Hepatocyte (in vitro differentiated cells): Measurements from ENCODE around the gene PRDX5. TPM values are rescaled to one million over a fixed set of nuclear protein-coding genes. Genes with fewer than 3 reads are reported as not detected.

Experiments
- DNase-seq: peaks from one replicate; pipeline ENCODE4 v3.0.0-alpha.2; 2016; ENCODE audit warnings: low spot score
- H2AFZ ChIP-seq: fragments of 200-600 bp; sonication (generic); 2 replicates; pipeline ENCODE4 v1.6.0; 2016; ENCODE audit warnings: antibody characterized with exemption, mild to moderate bottlenecking
- H3K27ac ChIP-seq: fragments of 200-600 bp; sonication (generic); 2 replicates; pipeline ENCODE4 v1.5.1; 2016; ENCODE audit warnings: mild to moderate bottlenecking
- H3K27me3 ChIP-seq: fragments of 200-600 bp; sonication (generic); 2 replicates; pipeline ENCODE4 v1.6.1; 2016
- H3K36me3 ChIP-seq: fragments of 200-600 bp; sonication (generic); replicated peaks from 2 replicates; pipeline ENCODE4 v1.5.1; 2016; ENCODE audit warnings: low read depth; ENCODE audit not compliant: insufficient read depth
- H3K4me1 ChIP-seq: fragments of 200-600 bp; sonication (generic); 2 replicates; pipeline ENCODE4 v1.5.1; 2016; ENCODE audit warnings: mild to moderate bottlenecking, moderate library complexity; ENCODE audit not compliant: insufficient read depth
- H3K4me2 ChIP-seq: fragments of 200-600 bp; sonication (generic); 2 replicates; pipeline ENCODE4 v1.6.0; 2016
- H3K4me3 ChIP-seq: fragments of 200-600 bp; sonication (generic); 2 replicates; pipeline ENCODE4 v1.5.1; 2016; ENCODE audit warnings: mild to moderate bottlenecking
- H3K79me2 ChIP-seq: fragments of 200-600 bp; sonication (generic); 2 replicates; pipeline ENCODE4 v1.6.0; 2017; ENCODE audit warnings: mild to moderate bottlenecking
- H3K9me2 ChIP-seq: fragments of 200-600 bp; sonication (generic); replicated peaks from 2 replicates; pipeline ENCODE4 v1.6.0; 2017; ENCODE audit warnings: mild to moderate bottlenecking; ENCODE audit not compliant: insufficient read depth
- H3K9me3 ChIP-seq: fragments of 200-600 bp; sonication (generic); 2 replicates; pipeline ENCODE4 v1.5.1; 2016; ENCODE audit warnings: low read depth, mild to moderate bottlenecking
- H4K20me1 ChIP-seq: fragments of 200-600 bp; sonication (generic); 2 replicates; pipeline ENCODE4 v1.6.0; 2016; ENCODE audit warnings: mild to moderate bottlenecking; ENCODE audit not compliant: insufficient read depth, poor library complexity, severe bottlenecking
- CTCF ChIP-seq: fragments of 200-600 bp; sonication (generic); IDR thresholded peaks from 2 replicates; pipeline ENCODE4 v1.5.1; 2016; ENCODE audit warnings: antibody characterized with exemption, mild to moderate bottlenecking; ENCODE audit not compliant: poor library complexity
- EZH2 ChIP-seq: fragments of 200-600 bp; sonication (generic); IDR thresholded peaks from 2 replicates; pipeline ENCODE4 v1.6.1; 2016; ENCODE audit warnings: antibody characterized with exemption, mild to moderate bottlenecking, borderline replicate concordance
- EZH2phosphoT487 ChIP-seq: fragments of 200-600 bp; sonication (generic); IDR thresholded peaks from one replicate; pipeline ENCODE4 v1.6.1; 2018; ENCODE audit warnings: antibody characterized with exemption, mild to moderate bottlenecking, low read depth, moderate library complexity; ENCODE audit not compliant: unreplicated experiment, severe bottlenecking
- WGBS: methylation state at CpG from one replicate; pipeline ENCODE4 v1.1.6; 2016; ENCODE audit warnings: low lambda C conversion rate; ENCODE audit errors: missing lambda C conversion rate; 5-methylcytosine and 5-hydroxymethylcytosine counted together
- polyA plus RNA-seq: library from polyadenylated mRNA; unstranded; fragments of >200 nt; fragmentation: Nextera tagmentation; extraction: Ambion mirVana; gene quantifications from 2 replicates; pipeline ENCODE4 v1.2.1, GENCODE V29; 2016
- total RNA-seq: library from RNA; depleted of rRNA; stranded (reverse); fragments of >200 nt; gene quantifications from 2 replicates; pipeline ENCODE4 v1.2.3, GENCODE V29; 2014

The PRDX5 gene
- total and polyA plus RNA-seq, 2 experiments from 2014 or later, result 267 to 517 TPM

GRCh38 chr11:64364911-64365310 is 47.0 kb downstream of the PRDX5 start:
- no peaks in the 10 kb centered on the region for H4K20me1 ChIP-seq
- no peak overlapping the region for H3K4me3 ChIP-seq
- no peak overlapping the region for H3K4me2 ChIP-seq
- no peaks in the 10 kb centered on the region for H3K9me2 ChIP-seq
- no peak for DNase-seq
- H2AFZ ChIP-seq, result no peak overlapping the region
- H3K4me1 ChIP-seq, result peaks cover under 1% of the 10 kb centered on the region
- no peaks in the 10 kb centered on the region for H3K27me3 ChIP-seq
- no peaks in the 10 kb centered on the region for H3K9me3 ChIP-seq
- no peak for TF ChIP-seq EZH2phosphoT487
- no peak for TF ChIP-seq CTCF
- no peak for TF ChIP-seq EZH2
- no peaks in the 10 kb centered on the region for H3K36me3 ChIP-seq
- WGBS, result 93% methylated on average over 4 of the region's 4 CpGs
- H3K27ac ChIP-seq, result no peak overlapping the region
- H3K79me2 ChIP-seq, result peaks cover under 1% of the 10 kb centered on the region

- WGBS, result 91% methylated on average over 1 of the region's 1 CpG
- Histone ChIP-seq H3K9me3 (no peaks in the 10 kb centered on the region), H3K9me2 (no peaks in the 10 kb centered on the region), H3K27me3 (no peaks in the 10 kb centered on the region), H3K27ac (no peak overlapping the region), H3K36me3 (no peaks in the 10 kb centered on the region), H4K20me1 (no peaks in the 10 kb centered on the region), H3K4me3 (no peak overlapping the region), H3K4me1 (no peaks in the 10 kb centered on the region), H2AFZ (no peak overlapping the region), H3K79me2 (no peaks in the 10 kb centered on the region), H3K4me2 (no peak overlapping the region)
- no peak for TF ChIP-seq CTCF
- no peak for TF ChIP-seq EZH2phosphoT487
- TF ChIP-seq EZH2, result no peak
- no peak for DNase-seq
These were observed 48.8 kb downstream of the PRDX5 start for GRCh38 chr11:64366751-64367150.

GRCh38 chr11:64367931-64368672 is 50.2 kb downstream of the PRDX5 start:
- 99% methylated on average over 29 of the region's 46 CpGs for WGBS
- no peak for TF ChIP-seq EZH2
- DNase-seq, result no peak
- Histone ChIP-seq H3K79me2 (no peaks in the 10 kb centered on the region), H3K4me2 (no peak overlapping the region), H3K4me3 (no peak overlapping the region), H3K9me2 (no peaks in the 10 kb centered on the region), H3K9me3 (no peaks in the 10 kb centered on the region), H3K27ac (no peak overlapping the region), H3K36me3 (no peaks in the 10 kb centered on the region), H3K4me1 (no peaks in the 10 kb centered on the region), H3K27me3 (no peaks in the 10 kb centered on the region), H2AFZ (no peak overlapping the region), H4K20me1 (no peaks in the 10 kb centered on the region)

GRCh38 chr11:64368673-64369074 is 50.8 kb downstream of the PRDX5 start:
- H3K27ac ChIP-seq, result no peak overlapping the region
- H3K4me2 ChIP-seq, result no peak overlapping the region
- no peak overlapping the region for H3K4me3 ChIP-seq
- H3K36me3 ChIP-seq, result no peaks in the 10 kb centered on the region
- H3K79me2 ChIP-seq, result no peaks in the 10 kb centered on the region
- no peaks in the 10 kb centered on the region for H3K9me2 ChIP-seq
- H4K20me1 ChIP-seq, result no peaks in the 10 kb centered on the region
- no peak overlapping the region for H2AFZ ChIP-seq
- no peak for DNase-seq
- H3K4me1 ChIP-seq, result no peaks in the 10 kb centered on the region
- TF ChIP-seq CTCF, result no peak
- H3K27me3 ChIP-seq, result no peaks in the 10 kb centered on the region
- H3K9me3 ChIP-seq, result no peaks in the 10 kb centered on the region
- 99% methylated on average over 12 of the region's 28 CpGs for WGBS
